Fibroblast of mammary gland (primary cell): ENCODE results near the gene GTF2H3.

Source experiments
- DNase-seq: peaks from one replicate; pipeline ENCODE4 v3.0.0-alpha.2; 2010; ENCODE audit warnings: low read depth
- H3K4me3 ChIP-seq: 2 replicates; pipeline ENCODE4 v1.5.1; 2011; ENCODE audit warnings: low read depth, mild to moderate bottlenecking, low read length, moderate library complexity; ENCODE audit not compliant: control insufficient read depth
- CTCF ChIP-seq: conservative IDR thresholded peaks from 2 replicates; pipeline ENCODE4 v1.5.1; 2011; ENCODE audit warnings: low read depth, low read length, inconsistent platforms; ENCODE audit not compliant: control insufficient read depth, insufficient read depth

The GTF2H3 gene

GRCh38 chr12:123659996-123660727, 26.5 kb downstream of the GTF2H3 start:
- no peak for TF ChIP-seq CTCF
- no peak overlapping the region for H3K4me3 ChIP-seq
- peak; percentile 94 for DNase-seq

GRCh38 chr12:123667771-123668170, 34.1 kb downstream of the GTF2H3 start:
- H3K4me3 ChIP-seq, result no peak overlapping the region
- no peak for DNase-seq
- no peak for TF ChIP-seq CTCF

- TF ChIP-seq CTCF, result no peak
- peak within 1 kb of the TSS; percentile 88 for H3K4me3 ChIP-seq
Observed at GRCh38 chr12:123670882-123671728, 37.5 kb downstream of the GTF2H3 start, which contains the start of gene TCTN2. Gene TCTN2 (plus strand): TSS chr12:123671113. CDS start chr12:123671241, 128 bp downstream.

GRCh38 chr12:123671876-123672275, 38.2 kb downstream of the GTF2H3 start:
- peak overlapping the region; percentile 88 for H3K4me3 ChIP-seq
- no peak for TF ChIP-seq CTCF
- DNase-seq, result peak; percentile 64

More at GRCh38 chr12:123670882-123671728, 37.5 kb downstream of the GTF2H3 start, which contains the start of gene TCTN2:
- DNase-seq, result peak; percentile 87

- no peak for DNase-seq
- no peak for TF ChIP-seq CTCF
- H3K4me3 ChIP-seq, result no peak overlapping the region
Observed at GRCh38 chr12:123675436-123675835, 41.8 kb downstream of the GTF2H3 start.

- no peak for DNase-seq
- TF ChIP-seq CTCF, result no peak
- no peak overlapping the region for H3K4me3 ChIP-seq
Observed at GRCh38 chr12:123676616-123677320, 43.1 kb downstream of the GTF2H3 start.
